Lower leg skin (tissue), 3 donors: Measurements from ENCODE around the gene C17orf58.

Experiments
- POLR2A ChIP-seq, 2 donors: fragments of 450-650 bp; IDR thresholded peaks; one replicate each; pipeline ENCODE4 v1.6.1; 2016 to 2017; ENCODE audit warnings: antibody characterized with exemption in 2 of 2, mild to moderate bottlenecking in 1 of 2, moderate library complexity in 1 of 2
- TF ChIP-seq, protein P1 (sequence below), 3 donors: fragments of 450-650 bp; IDR thresholded peaks; one replicate each; pipeline ENCODE4 v1.5.1; 2016; ENCODE audit warnings: antibody characterized with exemption in 3 of 3, mild to moderate bottlenecking in 3 of 3, moderate library complexity in 2 of 3

DNA sequence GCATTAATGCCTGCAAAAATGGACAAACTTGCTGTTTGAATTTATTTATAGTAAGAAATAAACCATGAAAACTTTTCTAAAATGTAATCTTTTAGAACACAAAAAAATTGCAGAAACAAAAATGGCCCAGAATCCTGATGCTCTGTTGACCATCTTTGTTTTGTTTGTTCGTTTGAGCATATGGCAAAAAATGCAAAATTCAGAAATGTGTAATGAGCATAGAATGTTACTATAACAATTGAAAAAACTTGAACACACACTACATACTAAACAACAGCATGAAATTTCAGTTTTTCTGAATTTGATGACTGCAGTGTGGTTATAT is 38.1 kb upstream of the C17orf58 start:
- TF ChIP-seq, protein P1, sequence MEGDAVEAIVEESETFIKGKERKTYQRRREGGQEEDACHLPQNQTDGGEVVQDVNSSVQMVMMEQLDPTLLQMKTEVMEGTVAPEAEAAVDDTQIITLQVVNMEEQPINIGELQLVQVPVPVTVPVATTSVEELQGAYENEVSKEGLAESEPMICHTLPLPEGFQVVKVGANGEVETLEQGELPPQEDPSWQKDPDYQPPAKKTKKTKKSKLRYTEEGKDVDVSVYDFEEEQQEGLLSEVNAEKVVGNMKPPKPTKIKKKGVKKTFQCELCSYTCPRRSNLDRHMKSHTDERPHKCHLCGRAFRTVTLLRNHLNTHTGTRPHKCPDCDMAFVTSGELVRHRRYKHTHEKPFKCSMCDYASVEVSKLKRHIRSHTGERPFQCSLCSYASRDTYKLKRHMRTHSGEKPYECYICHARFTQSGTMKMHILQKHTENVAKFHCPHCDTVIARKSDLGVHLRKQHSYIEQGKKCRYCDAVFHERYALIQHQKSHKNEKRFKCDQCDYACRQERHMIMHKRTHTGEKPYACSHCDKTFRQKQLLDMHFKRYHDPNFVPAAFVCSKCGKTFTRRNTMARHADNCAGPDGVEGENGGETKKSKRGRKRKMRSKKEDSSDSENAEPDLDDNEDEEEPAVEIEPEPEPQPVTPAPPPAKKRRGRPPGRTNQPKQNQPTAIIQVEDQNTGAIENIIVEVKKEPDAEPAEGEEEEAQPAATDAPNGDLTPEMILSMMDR (IDR thresholded peaks at IDR 0.05) = no peak
- TF ChIP-seq POLR2A (IDR thresholded peaks at IDR 0.05) = no peak
